HG02938 (cell line): ENCODE data around the gene FRMD6.

Experiments used
- ATAC-seq: cut with Tn5 transposase; IDR thresholded peaks from one replicate; pipeline ENCODE4 v1.9.1; 2021; ENCODE audit warnings: mild to moderate bottlenecking, moderate library complexity; ENCODE audit not compliant: unreplicated experiment

Gene FRMD6

DNA sequence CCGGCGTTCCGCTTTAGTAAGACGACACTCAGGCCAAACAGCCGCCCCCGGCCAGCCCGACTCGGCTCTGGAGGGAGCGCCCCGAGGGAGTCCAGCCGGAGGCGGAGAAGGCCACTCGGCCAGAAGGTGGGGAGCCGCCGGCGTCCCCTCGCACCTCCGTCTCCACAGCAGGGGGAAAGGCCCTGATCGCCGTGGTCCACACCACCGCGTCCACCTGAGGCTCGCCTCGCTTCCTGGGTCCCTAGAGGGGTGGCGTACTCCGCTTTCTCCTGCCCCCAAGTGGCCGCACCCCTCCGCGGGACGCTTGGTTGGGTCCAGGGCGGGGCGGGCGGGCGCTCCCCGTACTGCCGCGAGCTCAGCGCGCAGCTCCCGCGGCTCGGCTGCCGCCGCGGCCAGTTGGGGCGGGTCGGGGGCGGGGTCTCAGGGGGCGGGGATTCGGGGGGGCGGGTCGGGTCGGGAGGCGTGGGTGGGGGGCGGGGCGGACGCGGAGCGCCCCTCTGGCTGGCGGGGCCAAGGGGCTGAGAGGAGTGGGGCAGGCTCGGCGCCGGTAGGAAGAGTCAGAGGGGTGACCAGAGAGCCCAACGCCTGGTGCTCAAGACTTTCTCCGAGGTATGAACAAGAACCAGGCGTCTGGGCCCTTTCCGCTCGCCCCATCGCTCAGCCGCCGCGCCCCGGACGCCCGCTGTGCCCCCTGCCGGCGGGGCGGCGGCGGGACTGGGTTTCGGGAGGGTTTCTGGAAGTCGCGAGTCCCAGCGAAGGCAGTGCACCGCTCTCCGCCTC lies at the start of gene FRMD6:
FRMD6 (plus strand) TSS at position 523 of the 780 bp plus-strand sequence. CDS start 37,927 bp downstream, outside the sequence.
- peak; percentile 65 for ATAC-seq

DNA sequence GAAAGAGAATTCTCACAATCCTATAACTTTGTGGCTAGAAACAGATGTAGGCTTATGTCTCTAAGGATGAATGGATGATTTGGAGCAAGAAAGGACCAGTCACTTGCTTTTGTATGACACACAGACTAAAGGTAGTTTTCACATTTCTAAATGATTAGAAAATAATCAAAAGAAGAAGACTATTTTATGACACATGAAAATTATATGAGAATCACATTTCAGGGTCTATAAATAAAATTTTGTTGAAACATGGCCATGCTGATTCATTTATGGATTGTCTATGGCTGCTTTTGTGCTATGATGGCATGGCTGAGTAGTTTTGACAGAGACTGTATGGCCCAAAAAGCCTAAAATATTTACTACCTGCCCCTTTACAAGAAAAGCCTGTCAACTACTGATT lies 49.4 kb upstream of the FRMD6 start:
- no peak for ATAC-seq

DNA sequence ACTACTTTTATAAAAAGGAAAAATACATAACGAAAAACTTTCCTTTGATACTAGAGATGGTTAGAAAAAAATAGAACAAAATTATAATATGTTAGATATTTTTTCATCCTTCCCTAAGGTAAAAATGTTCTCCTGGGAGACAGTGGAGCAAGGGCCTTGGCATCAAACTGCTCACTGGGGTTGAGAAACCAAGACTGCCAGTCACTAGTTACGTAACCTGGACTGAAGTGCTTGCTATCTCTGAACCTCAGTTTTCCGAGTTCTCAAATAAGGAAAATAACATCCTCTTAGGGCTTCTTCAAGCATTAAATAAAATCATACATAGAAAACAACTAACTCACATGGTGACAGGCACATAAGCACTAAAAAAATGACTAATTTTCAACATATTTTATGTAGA lies 48.2 kb upstream of the FRMD6 start:
- ATAC-seq = no peak

DNA sequence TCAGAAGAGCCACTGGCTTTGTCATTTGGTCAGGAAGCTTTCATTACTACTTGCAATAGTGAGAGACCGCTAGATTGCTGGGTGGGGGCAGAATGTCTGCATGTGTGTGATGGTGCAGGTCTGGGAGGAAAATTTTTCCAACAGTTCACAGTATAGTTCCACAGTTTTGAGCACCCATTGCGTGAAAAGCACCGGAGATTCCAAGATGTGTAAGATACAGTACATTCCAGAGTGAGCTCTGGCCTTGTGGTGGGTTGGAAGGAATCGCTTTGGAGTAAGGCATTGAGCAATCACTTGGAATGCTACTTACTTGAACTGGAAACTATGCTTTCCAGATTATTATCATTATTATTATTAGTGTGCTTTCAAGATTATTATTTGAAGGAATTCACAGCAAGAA lies 47.6 kb upstream of the FRMD6 start:
- ATAC-seq = no peak

DNA sequence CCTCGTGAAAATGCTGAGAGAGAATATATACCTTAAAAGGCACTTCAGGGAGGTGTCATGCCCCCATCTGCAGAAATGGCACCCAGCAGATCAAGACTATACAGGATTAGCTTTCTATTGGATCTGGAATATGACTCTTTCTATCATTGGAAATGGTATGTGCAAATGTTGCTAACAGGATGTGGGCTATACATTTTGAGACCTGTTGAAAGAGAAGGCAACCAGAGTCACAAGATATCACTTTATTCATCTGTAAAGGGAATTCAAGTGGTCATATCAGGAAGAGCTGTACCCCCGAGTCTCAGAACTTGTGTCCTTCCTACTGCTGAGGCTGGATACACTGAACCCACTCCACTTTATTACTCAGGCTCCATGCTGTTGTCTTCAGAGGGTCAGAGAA lies 46.1 kb upstream of the FRMD6 start:
- no peak for ATAC-seq

DNA sequence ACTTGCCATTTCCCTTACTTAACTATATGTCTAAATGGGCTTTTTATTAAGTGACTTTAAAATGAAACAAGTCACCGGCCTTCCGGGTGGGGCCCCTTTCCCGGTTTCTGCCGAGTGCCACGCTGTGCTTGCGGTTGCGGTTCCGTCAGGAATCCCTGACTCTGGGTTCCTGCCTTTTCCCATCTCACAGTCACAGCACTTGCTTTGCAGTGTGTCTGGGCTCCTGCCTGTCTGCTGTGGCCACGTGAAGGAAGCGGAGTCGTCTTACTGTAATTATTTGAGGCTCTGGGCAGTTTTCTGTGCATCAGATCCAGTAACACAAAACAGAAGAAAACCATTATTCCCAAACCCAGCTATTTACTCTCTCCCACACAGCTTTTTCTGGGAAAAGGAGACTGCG lies 44.0 kb upstream of the FRMD6 start:
- no peak for ATAC-seq

DNA sequence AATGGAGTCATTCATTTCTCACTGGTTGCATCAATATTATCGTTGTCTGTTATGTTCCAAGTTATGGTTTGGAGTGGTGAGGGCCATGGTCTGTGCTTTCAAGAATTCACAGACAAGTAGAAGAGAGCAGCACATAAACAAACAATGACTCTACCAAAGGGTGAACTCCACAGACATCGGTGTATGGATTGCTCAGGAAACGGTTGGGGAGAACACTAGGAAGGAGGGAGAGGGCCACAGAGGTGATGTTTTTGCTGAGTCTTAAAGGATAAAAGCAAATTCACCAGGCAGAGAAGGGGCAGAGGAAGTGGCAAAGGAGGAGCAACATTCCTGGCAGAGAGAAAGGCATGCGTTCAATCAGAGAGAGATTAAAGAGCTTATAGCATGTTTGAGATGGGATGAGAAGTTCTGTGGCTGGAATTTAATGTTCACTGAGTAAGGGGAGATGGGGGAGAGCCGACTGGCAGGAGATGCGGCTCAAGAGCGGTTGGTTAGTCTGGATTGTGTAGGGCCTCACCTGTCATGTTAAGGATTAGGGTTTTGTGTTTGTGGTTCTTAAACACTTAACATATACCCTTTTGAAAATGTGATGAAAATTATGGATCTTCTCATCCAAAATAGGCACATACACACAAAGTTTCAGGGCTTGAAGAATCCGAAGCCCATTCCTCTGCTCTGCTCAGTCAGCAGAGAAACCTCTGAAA lies 42.3 kb upstream of the FRMD6 start:
- no peak for ATAC-seq

DNA sequence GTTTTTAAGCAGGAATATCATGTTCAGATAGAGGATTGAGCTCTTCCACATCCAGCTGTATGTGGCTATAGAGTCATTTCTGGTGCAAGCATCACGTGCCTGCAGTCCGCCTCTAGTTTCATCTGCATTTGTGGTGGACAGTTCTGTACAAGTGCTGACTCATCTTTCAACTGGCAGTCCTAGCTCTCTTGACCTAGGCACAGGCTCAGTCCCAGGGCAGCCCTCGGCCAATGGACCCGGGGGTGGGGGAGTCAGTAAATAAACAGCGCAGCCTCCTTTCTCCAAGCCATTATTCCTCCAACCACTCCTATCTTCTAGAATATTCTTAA lies 41.8 kb upstream of the FRMD6 start:
- ATAC-seq = no peak

DNA sequence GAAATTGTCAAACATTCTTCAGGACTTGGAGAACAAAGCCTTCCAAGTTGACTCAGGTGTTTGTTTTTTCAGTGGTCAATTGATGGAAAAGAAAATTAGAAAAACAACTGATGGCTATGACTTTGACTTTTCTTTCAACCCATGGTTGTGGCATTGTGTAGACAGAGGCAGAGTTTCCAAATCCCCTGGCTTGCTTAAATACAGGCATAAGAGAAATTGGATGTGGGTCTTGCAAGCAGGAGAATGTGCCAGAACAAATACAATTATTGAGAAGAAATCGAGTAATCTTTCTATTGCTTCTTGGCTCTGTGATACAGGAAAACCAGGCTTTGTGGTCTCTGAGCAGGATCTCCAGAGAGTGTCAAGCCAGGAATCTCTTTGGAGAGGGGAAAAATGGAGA lies 40.9 kb upstream of the FRMD6 start:
- no peak for ATAC-seq

DNA sequence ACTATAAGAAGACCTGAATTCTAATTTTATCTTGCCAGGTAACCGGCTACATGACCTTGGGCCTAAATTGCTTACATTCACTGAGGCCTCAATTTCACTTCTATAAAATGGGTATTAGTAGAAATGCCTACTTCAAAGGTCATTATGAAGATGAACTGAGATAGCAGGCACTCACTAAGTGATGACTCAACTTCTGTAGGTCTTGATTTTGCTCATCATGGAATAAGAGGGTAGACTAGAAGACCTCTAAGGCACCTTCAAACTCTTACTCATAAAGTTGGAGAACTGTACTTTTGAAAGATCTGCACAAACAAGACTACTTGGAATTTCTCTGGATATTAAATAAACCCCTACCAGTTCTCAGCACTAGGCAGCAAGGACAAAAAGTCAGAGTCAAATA lies 39.3 kb upstream of the FRMD6 start:
- ATAC-seq = no peak

DNA sequence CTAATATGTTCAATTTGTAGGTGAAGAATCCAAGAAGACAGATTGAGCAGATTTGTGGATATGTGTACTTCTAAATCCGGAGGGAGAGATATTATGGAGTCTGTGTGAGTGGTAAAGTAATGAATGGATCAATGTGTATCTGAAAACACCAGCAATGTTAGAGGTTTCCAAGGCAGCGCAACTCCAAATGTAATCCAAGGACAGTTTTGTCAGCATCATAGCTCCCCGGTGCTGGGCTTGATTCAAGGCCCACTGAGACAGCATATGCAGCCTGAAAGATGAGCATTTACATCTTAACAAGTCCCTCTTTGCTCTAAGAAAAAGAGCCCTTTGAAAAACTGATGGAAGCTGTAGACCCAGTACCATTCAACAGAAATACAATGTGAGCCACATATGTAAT lies 38.3 kb upstream of the FRMD6 start:
- ATAC-seq = no peak

DNA sequence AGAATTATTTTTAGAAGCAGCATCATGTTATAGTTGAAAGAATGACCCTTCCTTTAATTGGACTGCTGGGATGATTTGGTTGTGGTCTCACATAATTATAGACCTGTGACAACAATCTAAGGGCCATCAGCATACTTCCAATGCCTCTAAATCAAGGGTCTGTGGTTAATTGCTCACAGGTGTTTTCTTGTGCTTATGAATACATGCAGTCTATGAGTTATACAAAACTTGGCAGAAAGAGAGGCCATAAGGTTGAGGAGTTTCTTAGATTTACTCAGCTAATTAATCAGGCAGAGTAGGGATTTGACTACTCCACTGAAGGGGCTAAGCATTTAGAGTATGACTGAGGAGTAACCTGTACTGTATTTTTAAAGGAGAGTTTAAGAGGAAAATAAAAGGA lies 37.0 kb upstream of the FRMD6 start:
- ATAC-seq = no peak

DNA sequence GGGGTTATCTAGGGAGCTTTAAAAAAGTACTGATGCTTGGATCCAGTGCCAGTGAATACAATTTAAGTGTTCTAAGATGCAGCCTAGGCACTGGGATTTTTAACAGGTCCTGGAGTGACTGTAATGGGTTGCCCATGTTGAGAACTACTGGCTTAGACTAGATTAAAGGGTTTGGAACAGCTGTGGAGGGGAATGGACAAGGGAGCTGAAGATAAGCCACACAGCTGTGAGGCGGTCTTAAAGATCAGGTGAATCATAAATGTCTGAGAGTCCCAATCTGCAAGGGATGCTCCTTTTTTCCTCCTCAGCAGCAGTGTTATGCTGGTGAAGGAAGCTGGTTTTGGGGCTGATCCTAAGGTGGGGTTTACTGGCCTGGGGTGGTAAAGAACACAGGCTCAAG lies 35.5 kb upstream of the FRMD6 start:
- no peak for ATAC-seq

DNA sequence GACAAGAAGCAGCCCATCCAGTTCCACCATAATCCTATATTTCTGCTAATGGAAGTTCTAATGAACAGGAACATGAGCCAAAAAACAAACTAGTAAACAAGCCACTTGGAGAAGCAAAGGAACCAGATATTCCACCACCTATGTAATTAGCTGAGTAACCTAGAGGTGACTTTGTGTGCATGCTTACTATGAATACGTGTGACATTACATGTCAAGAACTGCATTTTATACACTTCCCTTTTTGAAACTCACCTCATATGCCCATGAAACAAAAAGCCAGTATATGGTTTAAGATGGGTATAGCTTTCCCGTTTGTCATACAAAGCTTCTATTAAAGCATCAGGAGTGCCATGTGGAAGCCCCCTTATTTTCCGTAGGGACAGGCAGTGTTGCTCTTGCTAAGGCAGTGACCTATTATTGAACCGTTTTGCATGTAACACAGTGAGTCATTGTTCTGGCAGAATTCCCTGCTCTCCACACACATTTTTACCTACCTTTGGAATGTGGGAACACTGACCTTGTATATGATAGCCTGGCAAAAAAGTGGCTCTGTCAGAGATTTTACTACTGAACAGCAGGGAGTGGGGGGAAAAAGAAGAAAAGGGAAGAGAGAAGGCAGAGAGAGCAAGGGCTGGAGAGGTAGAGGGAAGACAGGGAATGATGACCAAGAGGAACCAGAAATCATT lies 34.8 kb upstream of the FRMD6 start:
- ATAC-seq = no peak

DNA sequence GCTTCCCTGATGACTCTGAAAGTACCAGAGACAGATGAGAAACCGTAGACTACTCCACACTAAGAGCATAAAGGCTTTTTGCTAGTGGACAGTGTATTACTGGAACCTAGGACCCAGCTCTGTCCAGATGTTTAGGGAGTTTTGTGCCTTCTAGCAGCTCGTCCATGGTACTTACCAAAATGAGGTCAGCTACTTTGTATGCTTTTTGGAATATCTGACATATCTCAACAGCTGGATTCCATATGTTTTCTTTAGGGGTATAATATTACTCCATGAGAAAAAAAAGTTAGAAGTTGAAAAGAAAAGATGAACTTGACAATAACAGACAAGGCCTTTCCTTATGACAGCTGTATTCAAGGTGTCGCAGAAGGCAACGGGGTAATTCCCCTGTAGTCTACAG lies 32.1 kb upstream of the FRMD6 start:
- ATAC-seq = no peak

DNA sequence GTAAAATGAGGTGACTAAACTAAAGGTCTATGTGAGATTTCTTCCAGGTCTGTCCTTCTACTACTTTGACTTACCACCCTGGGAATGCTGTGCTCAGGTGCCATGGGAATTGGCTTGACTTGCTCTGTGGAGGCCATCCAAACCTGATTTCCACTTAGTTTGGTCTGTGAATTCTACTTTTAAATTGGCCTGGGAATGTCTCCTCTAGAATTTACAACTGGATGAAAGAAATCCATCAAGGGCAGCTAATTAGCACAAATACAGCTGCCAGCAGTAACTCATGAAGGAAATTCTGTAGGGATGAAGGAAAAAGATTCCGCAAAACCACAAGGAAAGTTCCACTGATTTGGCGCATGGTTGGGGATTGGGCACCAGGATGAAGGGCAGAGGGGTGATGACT lies 31.7 kb upstream of the FRMD6 start:
- ATAC-seq = no peak

DNA sequence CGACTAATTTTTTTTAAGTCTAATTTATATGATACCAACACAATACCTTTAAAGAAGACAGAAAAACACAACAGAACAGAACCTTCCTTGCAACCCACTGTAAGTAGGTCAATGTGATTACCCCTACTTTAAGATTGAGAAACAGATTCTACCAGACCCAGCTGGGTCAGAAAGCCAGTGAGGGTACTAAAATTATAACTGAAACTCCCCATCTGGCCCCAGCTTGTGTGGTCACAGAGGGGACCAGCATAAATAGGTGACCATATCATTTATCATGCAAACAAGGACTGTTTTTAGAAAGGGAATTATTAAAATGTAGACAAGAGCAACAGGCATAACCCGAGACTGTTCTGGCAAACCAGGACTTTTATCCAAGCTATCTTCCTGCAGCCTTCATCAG lies 30.1 kb upstream of the FRMD6 start:
- ATAC-seq = peak; percentile 50

DNA sequence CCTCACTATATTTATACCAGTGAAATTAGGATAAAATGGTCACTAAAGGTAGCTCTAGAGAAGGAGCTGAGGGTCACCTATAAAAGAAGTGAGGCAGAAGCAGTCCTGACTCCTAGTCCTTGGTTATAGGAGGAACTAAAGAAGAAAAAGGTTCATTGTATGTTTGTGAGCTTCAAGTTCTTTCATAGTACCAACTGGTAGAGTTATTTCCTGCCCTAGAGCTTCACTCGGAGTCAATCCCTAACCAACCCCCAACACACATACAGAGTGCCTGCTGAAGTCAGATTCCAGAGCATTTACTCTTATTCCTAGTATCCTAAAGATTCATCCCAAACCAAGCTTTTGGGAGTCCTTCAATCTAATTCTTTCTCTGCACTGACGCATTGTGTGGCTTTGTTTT lies 29.3 kb upstream of the FRMD6 start:
- ATAC-seq = no peak

DNA sequence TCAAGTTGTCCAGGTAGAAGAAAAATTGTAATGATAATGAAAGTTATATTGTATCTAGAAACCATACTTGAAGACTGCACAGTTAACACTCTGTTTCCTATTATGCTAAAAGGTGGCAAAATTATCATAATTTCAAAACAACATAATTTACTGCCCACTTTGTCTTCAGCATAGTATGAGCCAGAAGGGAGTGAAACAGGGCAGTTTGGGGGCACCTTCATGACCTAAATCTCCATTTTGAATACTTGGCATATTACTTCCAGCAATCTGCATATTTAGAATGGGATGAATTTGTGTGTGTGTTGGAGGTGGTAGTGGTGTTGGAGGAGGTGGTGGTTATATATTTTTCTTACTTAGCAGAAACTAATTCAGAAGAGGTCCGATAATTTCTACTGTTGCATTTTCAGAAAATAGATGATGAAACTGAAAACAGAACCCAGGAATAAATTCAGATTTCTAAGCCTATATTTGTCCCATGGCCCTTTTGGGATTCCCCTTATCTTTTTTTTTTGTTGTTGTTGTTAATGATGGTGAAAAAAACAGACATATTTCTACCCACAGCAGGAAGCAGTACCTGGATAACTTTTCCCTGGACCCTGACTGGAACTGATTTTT lies 26.6 kb upstream of the FRMD6 start:
- no peak for ATAC-seq

DNA sequence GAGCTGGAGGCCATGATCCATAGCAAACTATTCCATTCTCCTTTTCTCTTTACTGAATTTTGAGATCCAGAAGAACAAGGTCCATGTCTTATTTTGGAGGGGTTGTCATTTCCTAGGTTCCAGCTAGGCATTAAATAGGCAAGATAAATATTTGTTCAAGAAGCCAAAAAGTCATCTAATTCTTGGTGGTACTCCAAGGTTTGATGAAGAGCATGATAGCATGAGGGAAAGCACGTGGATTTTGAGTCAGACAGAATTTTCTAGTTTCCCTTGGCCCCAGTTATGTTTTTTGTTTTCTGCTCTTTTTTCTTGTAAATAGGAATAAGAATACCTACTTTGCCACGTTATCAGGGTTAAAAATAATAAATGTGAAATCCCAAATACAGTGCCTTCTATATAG lies 25.5 kb upstream of the FRMD6 start:
- no peak for ATAC-seq

DNA sequence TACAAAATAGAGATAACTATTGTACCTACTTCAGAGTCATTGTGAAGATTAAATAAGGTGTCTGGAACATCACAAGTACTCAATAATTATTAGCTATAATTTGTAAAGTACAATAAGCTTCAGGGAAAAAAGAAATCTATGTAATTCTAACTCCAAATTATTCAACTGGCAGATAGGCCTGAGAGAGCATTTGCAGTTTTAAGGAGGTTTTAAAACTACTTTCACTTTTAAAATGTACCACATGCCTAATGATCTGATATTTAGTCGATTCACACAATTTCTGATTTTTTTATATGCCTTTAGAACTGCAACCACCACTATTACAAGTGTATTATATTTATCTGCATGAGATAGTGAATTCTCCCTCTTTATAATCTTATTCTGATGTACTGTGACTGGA lies 24.9 kb upstream of the FRMD6 start:
- no peak for ATAC-seq

DNA sequence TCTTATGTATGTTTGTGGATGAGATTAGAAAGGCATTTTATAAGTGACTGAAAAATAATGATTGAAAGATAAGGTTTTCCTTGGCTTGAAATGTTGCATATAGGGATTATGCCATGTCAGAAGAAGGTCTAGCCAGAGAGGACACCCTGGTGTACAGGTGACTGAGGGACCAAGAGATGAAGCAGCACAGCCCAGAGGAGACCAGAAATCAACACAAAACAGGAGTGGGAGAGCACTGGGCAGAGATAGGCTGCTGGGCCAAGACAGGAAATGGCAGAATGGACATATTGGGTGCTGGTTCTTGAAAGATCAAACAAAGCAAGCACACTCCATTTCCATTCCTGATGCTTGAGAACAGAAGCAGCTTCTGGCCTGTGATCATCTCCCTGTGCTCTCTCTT lies 24.4 kb upstream of the FRMD6 start:
- no peak for ATAC-seq
